Glutamatergic neuron (in vitro differentiated cells): ENCODE data around the gene MRFAP1. TPM values are rescaled to one million over a fixed set of nuclear protein-coding genes. Genes with fewer than 3 reads are reported as not detected.

Experiments used
- DNase-seq: peaks from one replicate; pipeline ENCODE4 v3.0.0; 2022
- H3K27ac Mint-ChIP-seq: one replicate; pipeline ENCODE4 v1.8.0; 2020; ENCODE audit warnings: mild to moderate bottlenecking, mixed read lengths, inconsistent platforms; ENCODE audit not compliant: unreplicated experiment
- H3K27me3 Mint-ChIP-seq: one replicate; pipeline ENCODE4 v1.8.0; 2020; ENCODE audit warnings: mild to moderate bottlenecking, moderate library complexity, mixed read lengths, inconsistent platforms; ENCODE audit not compliant: unreplicated experiment
- H3K36me3 Mint-ChIP-seq: one replicate; pipeline ENCODE4 v1.8.0; 2020; ENCODE audit warnings: mild to moderate bottlenecking, mixed read lengths, inconsistent platforms; ENCODE audit not compliant: unreplicated experiment
- H3K4me1 Mint-ChIP-seq: one replicate; pipeline ENCODE4 v1.8.0; 2020; ENCODE audit warnings: mild to moderate bottlenecking, low read depth, mixed read lengths, inconsistent platforms; ENCODE audit not compliant: unreplicated experiment
- H3K4me3 Mint-ChIP-seq: one replicate; pipeline ENCODE4 v1.8.0; 2020; ENCODE audit warnings: mild to moderate bottlenecking, mixed read lengths, inconsistent platforms; ENCODE audit not compliant: unreplicated experiment
- H3K9me3 Mint-ChIP-seq: one replicate; pipeline ENCODE4 v1.8.0; 2020; ENCODE audit warnings: mild to moderate bottlenecking, moderate library complexity, mixed read lengths, inconsistent platforms; ENCODE audit not compliant: unreplicated experiment
- total RNA-seq: library from RNA; stranded (reverse); fragmentation: NEBNext Ultra II Directional; extraction: Animal tissue kit (Norgen Biotek cat#: 25700); gene quantifications from one replicate; pipeline ENCODE4 v1.2.1, GENCODE V29; 2021; ENCODE audit not compliant: unreplicated experiment
- TF ChIP-seq, protein P1 (sequence below): fragments of 200-600 bp; sonication (generic); IDR thresholded peaks from one replicate; pipeline ENCODE4 v1.5.0; 2021; ENCODE audit not compliant: partially characterized antibody, unreplicated experiment

MRFAP1 gene
- total RNA-seq, 1 donor from 2014 or later = 226 TPM

DNA sequence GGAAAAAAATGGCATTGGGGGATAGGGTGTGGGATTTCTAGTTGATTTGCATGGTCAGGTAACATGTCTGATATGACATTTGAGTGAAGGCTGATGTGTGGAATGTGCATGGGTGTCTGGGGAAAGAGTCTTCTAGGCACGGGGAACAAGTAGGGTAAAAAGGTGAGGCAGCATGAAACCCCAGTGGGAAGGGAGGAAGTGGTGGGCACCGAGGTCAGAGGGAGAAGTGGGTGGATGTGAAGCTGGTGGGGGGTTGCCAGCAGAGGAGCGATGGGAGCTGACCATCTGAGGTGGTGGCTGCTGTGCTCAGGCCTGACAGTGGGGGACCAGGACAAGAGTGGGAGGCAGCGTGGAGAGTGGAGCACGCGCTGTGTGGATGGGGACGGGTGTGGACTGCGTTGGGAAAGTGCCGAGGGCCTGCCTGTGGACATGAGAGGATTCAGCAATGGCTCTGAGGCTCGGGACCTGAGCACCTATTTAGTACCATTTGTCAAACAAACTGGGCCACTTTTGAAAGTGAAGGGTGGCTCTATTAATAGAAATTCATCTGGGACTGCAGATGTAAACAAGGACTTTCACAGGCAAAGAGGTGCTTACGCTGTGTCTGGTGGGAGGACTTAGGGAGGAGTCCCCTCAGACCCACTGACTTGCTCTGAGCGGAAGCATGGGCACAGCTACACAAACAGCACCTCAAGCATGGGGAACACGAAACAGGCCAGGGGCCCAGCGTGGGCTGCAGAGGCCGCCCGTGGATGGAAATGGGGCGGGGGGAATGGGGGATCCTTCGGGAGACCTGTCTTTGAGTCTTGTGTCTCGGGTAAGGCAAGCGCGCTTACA, 36.5 kb downstream of the MRFAP1 start:
- DNase-seq = no peak
- TF ChIP-seq, protein P1, sequence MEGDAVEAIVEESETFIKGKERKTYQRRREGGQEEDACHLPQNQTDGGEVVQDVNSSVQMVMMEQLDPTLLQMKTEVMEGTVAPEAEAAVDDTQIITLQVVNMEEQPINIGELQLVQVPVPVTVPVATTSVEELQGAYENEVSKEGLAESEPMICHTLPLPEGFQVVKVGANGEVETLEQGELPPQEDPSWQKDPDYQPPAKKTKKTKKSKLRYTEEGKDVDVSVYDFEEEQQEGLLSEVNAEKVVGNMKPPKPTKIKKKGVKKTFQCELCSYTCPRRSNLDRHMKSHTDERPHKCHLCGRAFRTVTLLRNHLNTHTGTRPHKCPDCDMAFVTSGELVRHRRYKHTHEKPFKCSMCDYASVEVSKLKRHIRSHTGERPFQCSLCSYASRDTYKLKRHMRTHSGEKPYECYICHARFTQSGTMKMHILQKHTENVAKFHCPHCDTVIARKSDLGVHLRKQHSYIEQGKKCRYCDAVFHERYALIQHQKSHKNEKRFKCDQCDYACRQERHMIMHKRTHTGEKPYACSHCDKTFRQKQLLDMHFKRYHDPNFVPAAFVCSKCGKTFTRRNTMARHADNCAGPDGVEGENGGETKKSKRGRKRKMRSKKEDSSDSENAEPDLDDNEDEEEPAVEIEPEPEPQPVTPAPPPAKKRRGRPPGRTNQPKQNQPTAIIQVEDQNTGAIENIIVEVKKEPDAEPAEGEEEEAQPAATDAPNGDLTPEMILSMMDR = no peak
- H3K27me3 Mint-ChIP-seq = peaks cover 20% of the 10 kb centered on the region
- peak overlapping the region; percentile 22 for H3K4me3 Mint-ChIP-seq
- H3K27ac Mint-ChIP-seq = peak overlapping the region; percentile 33
- no peaks in the 10 kb centered on the region for H3K36me3 Mint-ChIP-seq
- H3K9me3 Mint-ChIP-seq = peaks cover 14% of the 10 kb centered on the region
- H3K4me1 Mint-ChIP-seq = peaks cover 19% of the 10 kb centered on the region

DNA sequence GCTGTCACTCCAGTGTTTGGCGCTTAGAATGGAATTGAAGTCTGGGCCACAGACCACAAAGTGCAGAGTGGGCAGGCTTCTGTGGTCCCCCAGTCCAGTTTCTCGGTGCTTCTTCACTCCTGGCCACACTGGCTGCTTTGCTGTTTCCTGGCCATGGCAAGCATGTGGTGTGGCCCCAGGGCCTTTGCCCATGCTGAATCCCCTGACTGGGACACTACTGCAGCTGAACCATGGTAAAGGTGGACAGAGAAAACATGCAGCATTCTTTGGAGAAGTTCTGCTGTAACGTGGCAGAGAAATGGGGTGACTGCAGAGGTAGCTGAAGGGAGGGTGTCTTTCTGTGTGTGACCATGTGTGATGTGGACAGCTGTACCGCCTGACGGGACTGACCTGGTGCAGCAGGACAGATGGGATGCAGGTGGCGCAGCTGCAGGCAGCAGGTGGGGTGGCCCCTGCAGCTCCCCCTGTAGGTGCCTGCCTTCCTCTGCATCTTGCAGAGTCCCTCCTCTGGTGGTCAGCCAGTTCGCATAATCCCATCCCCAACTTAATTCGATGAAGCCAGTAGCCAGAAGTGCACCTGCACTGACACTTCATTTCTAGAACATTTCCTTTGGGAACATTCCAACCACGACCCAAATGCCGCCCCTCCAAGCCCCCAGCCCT, 40.0 kb downstream of the MRFAP1 start:
- H3K27ac Mint-ChIP-seq = no peak overlapping the region

DNA sequence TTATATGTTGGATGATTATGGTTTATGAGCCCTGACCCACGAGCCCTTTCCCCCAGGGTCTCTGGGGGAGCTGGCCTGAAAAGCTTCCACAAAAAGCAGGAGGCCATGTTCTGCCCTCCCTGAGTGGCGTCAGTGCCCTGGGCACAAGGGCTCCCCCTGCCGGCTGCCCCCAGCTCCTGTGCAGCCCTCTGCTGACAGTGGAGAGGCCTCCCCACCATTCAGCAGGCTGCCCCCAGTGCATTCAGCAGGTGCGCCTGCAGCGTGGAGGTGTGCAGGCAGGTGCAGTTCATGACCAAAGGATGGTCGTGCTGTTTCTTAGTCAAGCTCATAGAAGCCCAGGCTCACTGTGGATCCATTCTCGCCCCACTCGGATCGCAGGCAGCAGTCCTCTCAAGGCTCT, 40.7 kb downstream of the MRFAP1 start:
- TF ChIP-seq, protein P1 = no peak
- Mint-ChIP-seq H3K27me3 (peaks cover 13% of the 10 kb centered on the region), H3K4me3 (no peak overlapping the region), H3K9me3 (peaks cover 7% of the 10 kb centered on the region), H3K27ac (no peak overlapping the region), H3K4me1 (peaks cover 9% of the 10 kb centered on the region), H3K36me3 (no peaks in the 10 kb centered on the region)
- DNase-seq = no peak

More for the DNA sequence above, 40.0 kb downstream of the MRFAP1 start:
- no peaks in the 10 kb centered on the region for H3K36me3 Mint-ChIP-seq
- peaks cover 5% of the 10 kb centered on the region for H3K9me3 Mint-ChIP-seq
- peaks cover 13% of the 10 kb centered on the region for H3K27me3 Mint-ChIP-seq
- TF ChIP-seq, protein P1 = peak; percentile 50
- H3K4me3 Mint-ChIP-seq = no peak overlapping the region
- peaks cover 9% of the 10 kb centered on the region for H3K4me1 Mint-ChIP-seq
- DNase-seq = no peak

GRCh38 chr4:6682862-6683590, 42.5 kb downstream of the MRFAP1 start:
- no peak for DNase-seq
- peaks cover 2% of the 10 kb centered on the region for H3K4me1 Mint-ChIP-seq
- H3K4me3 Mint-ChIP-seq = no peak overlapping the region
- TF ChIP-seq, protein P1 = no peak
- H3K9me3 Mint-ChIP-seq = peaks cover 9% of the 10 kb centered on the region
- no peaks in the 10 kb centered on the region for H3K36me3 Mint-ChIP-seq
- no peak overlapping the region for H3K27ac Mint-ChIP-seq
- H3K27me3 Mint-ChIP-seq = peaks cover 10% of the 10 kb centered on the region
